GM18520 (cell line): ENCODE measurements around the gene RGSL1.

Source experiments
- ATAC-seq: cut with Tn5 transposase; IDR thresholded peaks from one replicate; pipeline ENCODE4 v1.9.1; 2021; ENCODE audit not compliant: unreplicated experiment

Gene RGSL1

GRCh38 chr1:182533896-182534295 lies 84.0 kb downstream of the RGSL1 start:
- no peak for ATAC-seq

GRCh38 chr1:182549346-182549745 lies 99.4 kb downstream of the RGSL1 start:
- ATAC-seq: no peak

DNA sequence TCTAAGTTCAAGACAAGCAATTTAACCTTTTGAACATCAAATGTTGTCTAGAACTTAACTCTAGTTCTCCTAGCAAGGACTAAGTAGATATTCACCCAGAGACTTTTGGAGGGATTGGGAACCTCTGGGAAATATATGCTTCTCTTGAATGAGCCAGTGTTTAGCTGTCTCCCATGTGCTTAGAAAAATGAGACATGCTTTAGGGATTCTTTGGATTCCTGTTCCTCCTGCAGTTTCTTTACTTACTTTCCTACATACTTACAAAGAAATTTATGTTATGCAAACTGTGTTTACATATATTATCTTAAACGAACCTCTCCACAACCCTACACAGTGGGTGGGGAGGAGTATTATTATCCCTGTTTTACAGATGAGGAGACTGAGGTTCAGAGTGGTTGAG lies 99.9 kb downstream of the RGSL1 start:
- ATAC-seq: no peak

GRCh38 chr1:182552527-182552926 lies 102.6 kb downstream of the RGSL1 start:
- no peak for ATAC-seq

- ATAC-seq: no peak
Measured at GRCh38 chr1:182555493-182555892, 105.5 kb downstream of the RGSL1 start.

DNA sequence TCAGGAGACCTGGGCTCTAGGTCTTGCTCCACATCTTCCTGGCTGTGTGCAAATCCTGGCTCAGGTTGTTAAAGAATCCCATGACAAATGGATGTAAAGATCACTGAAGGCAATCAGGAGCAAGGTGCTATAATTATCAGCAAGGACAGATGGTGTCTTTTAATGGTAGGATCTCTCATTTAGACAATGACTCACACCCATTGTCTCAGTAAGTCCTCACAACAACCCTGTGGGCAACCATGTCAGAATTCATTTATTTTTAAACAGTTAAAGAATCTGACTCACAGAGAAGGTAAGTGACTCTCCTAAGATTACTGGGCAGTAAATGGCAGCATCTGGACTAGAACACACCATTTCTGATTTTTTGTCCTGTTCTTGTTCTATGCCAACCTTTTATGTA lies 106.3 kb downstream of the RGSL1 start:
- ATAC-seq: no peak

GRCh38 chr1:182560392-182560984 lies 110.5 kb downstream of the RGSL1 start:
- ATAC-seq: no peak

DNA sequence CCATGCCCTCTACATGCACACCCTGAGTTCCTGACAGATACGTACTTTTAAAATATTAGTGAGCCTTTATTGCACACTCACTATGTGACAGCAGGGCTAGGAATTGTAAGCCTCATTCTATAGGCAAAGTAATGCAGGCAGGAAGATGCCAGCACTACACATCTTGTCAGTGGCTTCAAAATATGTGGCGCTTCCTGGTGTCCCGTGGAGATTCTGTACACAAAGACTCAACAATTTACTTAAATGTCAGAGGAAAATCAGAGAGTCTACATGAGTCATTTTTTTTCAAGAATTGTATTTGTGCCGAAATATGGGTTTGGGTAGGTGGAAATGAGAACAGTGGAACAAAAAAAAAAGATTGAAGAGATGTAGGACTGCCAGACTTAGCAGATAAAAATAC lies 111.5 kb downstream of the RGSL1 start:
- ATAC-seq: no peak

- no peak for ATAC-seq
Measured at GRCh38 chr1:182563095-182563494, 113.1 kb downstream of the RGSL1 start.

DNA sequence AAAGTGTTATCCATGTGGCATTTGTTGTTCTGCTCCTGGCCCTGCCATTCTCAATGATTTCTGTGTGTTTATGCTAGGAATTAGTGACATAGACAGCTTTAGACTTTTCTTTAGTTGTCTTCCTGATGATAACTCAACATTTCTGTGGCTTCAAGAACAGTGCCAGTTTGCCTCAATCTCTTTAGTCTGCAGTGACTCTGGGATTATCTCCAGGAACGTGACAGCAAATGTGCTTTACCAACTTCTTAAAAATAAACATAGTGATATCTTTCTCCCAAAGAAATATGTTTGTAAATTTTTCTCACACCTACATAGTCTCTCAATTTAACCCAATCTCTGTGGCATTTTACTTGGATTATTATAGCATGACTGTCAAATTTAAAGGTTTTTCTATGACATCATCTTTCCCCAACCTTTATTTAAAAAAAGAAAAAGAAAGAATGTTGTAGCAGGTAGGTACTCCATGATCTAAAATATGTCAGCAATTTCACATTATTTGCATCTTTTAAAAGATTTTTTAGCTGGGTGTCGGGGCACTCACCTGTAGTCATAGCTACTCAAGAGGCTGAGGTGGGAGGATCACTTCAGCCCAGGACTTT lies 114.6 kb downstream of the RGSL1 start:
- no peak for ATAC-seq

- ATAC-seq: no peak
Measured at GRCh38 chr1:182565537-182565936, 115.6 kb downstream of the RGSL1 start.

DNA sequence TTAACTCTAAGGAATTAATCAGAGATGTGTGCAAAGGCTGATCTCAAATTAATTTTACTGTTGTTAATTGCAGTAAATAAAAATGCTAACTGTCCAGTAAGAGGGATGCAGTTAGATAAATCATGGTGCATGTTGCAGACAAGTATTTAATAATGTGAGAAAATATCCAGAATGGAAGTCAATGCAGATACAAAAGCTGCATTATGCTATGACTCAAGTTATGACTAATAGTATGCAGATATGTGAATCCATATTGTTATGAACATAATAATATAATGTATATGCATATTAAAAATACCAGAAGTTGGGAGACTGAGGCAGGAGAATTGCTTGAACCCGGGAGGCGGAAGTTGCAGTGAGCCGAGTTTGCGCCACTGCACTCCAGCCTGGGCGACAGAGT lies 117.7 kb downstream of the RGSL1 start:
- ATAC-seq: no peak

DNA sequence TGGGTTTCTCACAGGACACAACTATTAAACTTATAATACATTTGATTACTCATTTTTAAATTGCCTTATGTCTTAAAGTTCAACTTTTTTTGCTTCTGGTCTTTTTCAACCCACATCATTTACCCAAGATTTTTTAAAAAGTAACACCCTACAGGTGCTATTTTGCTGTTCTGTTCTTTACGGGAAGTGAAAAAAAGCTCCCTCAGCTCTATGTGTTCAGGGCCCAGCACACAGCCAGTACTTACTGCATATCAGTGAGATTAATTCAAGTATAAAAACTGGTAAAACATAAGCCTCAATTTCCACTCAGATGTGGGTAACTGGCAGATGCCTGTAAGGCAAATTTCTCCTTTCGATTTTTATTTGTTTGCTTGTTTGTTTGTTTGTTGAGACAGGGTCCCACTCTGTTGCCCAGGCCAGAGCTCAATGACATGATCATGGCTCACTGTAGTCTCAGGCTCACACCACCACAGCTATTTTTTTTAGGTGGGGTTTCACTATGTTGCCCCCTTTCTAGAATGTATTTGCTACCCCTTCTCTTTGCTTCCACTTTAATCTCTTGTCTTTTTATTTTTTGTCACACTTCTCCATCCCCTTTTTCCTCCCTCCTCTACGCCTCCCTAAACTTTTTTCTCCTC lies 118.8 kb downstream of the RGSL1 start:
- no peak for ATAC-seq

GRCh38 chr1:182569939-182570610 lies 120.1 kb downstream of the RGSL1 start:
- no peak for ATAC-seq

- no peak for ATAC-seq
Measured at GRCh38 chr1:182570611-182570970, 120.6 kb downstream of the RGSL1 start.

DNA sequence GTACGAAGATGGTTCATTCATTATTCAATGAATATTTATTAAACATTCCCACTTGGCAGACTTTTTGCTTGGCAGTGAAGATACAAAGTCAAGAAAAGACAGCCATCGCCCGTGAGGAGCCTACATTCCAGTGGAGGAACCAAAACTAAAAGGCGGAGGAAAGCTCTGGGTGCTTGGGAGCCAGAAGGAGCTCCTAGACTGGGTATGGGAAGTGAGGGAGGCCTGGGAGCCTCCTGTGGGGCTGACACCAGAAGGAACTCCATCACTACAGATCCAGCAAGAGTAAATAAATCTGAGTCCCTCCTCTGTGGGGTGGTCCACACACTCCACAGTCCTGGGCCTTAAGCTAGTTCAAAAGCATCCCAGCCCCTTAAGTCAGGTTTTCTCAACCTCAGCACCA lies 124.2 kb downstream of the RGSL1 start:
- ATAC-seq: no peak

DNA sequence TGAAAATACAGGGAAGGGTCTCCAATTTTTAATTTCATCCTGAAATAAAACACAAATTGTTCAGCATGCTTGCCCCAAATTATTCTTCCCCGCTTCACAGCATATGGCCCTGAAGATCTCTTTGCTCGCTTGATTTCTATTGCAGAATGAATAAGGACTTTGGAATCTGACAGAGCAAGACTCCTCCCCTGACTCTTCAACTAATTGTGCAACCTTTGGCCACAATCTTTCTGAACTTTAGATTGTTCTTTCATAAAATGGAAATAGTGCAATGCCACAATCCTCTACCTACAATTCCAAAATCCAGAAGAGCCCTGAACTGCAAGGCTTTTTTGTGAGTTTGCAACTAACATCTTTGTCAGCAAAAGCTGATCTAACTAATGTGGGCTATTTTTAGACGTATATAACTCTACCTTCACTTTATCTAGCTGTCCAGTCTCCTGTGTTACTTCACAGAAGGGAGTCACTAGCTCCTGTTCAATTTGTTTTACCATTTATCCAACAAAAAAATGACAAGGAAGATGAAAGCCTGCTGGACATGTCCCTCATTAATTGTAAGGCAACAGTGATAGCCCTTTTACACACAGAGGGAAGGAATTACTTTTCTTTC lies 125.7 kb downstream of the RGSL1 start:
- no peak for ATAC-seq

- no peak for ATAC-seq
Measured at GRCh38 chr1:182580736-182581135, 130.8 kb downstream of the RGSL1 start.

DNA sequence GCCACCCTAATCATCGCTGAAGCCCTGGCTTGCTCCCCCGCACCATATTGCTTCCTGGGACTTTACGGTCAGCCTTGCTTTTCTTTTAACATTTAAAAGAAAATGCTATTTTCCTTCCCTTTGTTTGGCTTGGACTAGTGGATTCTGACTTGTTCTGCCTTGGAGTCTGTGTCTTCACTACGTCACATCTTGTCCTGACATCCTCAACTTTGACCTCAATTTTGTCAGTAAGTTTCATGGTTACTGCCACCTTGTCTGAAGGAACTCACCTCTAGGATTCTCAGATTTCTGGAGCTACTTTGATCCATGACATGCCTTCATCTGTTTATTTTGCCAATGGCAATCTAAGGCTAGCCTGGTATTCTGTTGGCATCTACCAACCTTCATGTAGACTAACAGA lies 134.8 kb downstream of the RGSL1 start:
- ATAC-seq: no peak

DNA sequence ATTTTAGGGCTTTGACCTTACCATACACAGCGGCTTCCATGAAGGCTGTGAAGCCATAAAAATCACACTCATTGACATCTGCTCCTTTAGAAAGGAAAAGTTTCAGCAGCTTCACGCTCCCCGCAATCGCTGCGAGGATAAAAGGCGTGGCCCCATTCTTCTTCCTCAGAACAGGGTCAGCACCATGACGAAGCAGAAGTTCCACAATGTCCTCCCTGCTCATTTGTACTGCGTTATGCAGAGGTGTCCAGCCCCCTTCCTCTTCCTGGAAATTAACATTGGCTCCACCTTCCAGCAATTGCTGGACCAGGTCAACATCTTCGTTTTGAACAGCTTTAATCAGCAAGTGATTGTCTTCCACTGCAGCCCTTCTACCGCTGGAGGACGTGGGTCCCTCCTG lies 136.4 kb downstream of the RGSL1 start:
- ATAC-seq: no peak

- no peak for ATAC-seq
Measured at GRCh38 chr1:182587093-182587492, 137.1 kb downstream of the RGSL1 start.
